Upper lobe of left lung (tissue), 6 donors: ENCODE data around the gene CHST11. TPM values are rescaled to one million over a fixed set of nuclear protein-coding genes. Genes with fewer than 3 reads are reported as not detected.

ENCODE experiments used
- ATAC-seq, 2 donors: fragments of 200-7000 bp; cut with Tn5 transposase; one replicate each; pipeline ENCODE4 v1.9.1; 2022; ENCODE audit warnings: mild to moderate bottlenecking in 2 of 2, moderate library complexity in 2 of 2; ENCODE audit not compliant: low FRiP score in 2 of 2
- DNase-seq, 2 donors: peaks; one replicate each; pipeline ENCODE4 v3.0.0-alpha.2; 2019 to 2020
- H3K27ac ChIP-seq, 4 donors: fragments of 200-600 bp; sonication (generic); one replicate each; pipeline ENCODE4 v1.5.1; 2016 to 2019
- H3K27me3 ChIP-seq, 4 donors: fragments of 200-600 bp; sonication (generic); one replicate each; pipeline ENCODE4 v1.5.1; 2017 to 2019
- H3K36me3 ChIP-seq, 4 donors: fragments of 200-600 bp; sonication (generic); one replicate each; pipeline ENCODE4 v1.5.1; 2016 to 2019
- H3K4me1 ChIP-seq, 4 donors: fragments of 200-600 bp; sonication (generic); one replicate each; pipeline ENCODE4 v1.5.1; 2018 to 2019
- H3K4me3 ChIP-seq, 4 donors: fragments of 200-600 bp; sonication (generic); one replicate each; pipeline ENCODE4 v1.5.1; 2017 to 2019; ENCODE audit warnings: mild to moderate bottlenecking in 2 of 4, moderate library complexity in 1 of 4
- H3K9me3 ChIP-seq, 4 donors: fragments of 200-600 bp; sonication (generic); one replicate each; pipeline ENCODE4 v1.5.1; 2018 to 2019
- EP300 ChIP-seq, 4 donors: sonication (generic); formaldehyde crosslinking; IDR thresholded peaks; one replicate each; pipeline ENCODE4 v1.5.1; 2017; ENCODE audit warnings: antibody characterized with exemption in 4 of 4, control low read depth in 2 of 4
- POLR2A ChIP-seq, 4 donors: fragments of 450-650 bp; IDR thresholded peaks; one replicate each; pipeline ENCODE4 v1.5.1; 2016 to 2017; ENCODE audit warnings: antibody characterized with exemption in 4 of 4, mild to moderate bottlenecking in 2 of 4
- POLR2AphosphoS5 ChIP-seq, 2 donors: sonication (generic); formaldehyde crosslinking; IDR thresholded peaks; one replicate each; pipeline ENCODE4 v1.5.1; 2017; ENCODE audit warnings: antibody characterized with exemption in 2 of 2
- WGBS, 2 donors: methylation state at CpG; one replicate each; pipeline ENCODE4 v1.1.5; 2017 to 2018; 5-methylcytosine and 5-hydroxymethylcytosine counted together
- total RNA-seq, 6 donors: library from RNA; depleted of rRNA in 4 of 6; stranded (reverse); fragments of >200 nt in 4 of 6; gene quantifications; one replicate each; pipeline versions ENCODE4 v1.1.0 to v1.2.1, GENCODE V29; 2016 to 2021
- TF ChIP-seq, protein P1 (sequence below), 6 experiments: fragments of 450-650 bp in 4 of 6; fragments of 200-600 bp in 2 of 6; sonication (generic) in 2 of 6; IDR thresholded peaks; one replicate each; pipeline ENCODE4 v1.5.1; 2016 to 2019; ENCODE audit warnings: antibody characterized with exemption in 6 of 6
- donor health status: DM: no; HTN: no; CAD: no; lungs with moderate emphysema.
- donor health status: DM: no; HTN: yes; CAD: no; lungs with severe emphysema.

The CHST11 gene
- total RNA-seq, 6 donors from 2014 or later, result 40.4 to 234 (median 58.4) TPM

DNA sequence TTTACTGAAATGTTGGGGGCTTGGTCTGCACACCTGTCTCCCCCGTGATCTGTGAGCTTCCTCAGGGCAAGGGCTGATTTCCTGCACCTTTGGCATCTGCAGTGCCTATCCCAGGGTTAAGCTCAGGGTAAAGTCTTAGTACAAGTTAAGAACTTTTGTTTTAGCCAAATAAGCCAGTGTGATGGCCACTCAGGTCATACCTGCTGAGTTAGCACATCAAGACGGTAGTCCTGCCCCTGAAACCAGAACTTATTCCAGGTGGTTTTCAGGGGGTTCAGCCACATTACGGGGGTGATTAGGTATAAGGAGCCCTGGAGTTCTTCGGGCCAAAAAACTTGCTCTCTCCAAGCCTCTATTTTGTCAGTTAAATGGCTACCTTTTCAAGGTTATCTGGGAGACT lies 21.6 kb upstream of the CHST11 start:
- no peaks in the 10 kb centered on the region for H3K9me3 ChIP-seq
- H3K27me3 ChIP-seq, result no peaks in the 10 kb centered on the region
- H3K27ac ChIP-seq, result no peak overlapping the region
- no peak for DNase-seq
- TF ChIP-seq, protein P1, sequence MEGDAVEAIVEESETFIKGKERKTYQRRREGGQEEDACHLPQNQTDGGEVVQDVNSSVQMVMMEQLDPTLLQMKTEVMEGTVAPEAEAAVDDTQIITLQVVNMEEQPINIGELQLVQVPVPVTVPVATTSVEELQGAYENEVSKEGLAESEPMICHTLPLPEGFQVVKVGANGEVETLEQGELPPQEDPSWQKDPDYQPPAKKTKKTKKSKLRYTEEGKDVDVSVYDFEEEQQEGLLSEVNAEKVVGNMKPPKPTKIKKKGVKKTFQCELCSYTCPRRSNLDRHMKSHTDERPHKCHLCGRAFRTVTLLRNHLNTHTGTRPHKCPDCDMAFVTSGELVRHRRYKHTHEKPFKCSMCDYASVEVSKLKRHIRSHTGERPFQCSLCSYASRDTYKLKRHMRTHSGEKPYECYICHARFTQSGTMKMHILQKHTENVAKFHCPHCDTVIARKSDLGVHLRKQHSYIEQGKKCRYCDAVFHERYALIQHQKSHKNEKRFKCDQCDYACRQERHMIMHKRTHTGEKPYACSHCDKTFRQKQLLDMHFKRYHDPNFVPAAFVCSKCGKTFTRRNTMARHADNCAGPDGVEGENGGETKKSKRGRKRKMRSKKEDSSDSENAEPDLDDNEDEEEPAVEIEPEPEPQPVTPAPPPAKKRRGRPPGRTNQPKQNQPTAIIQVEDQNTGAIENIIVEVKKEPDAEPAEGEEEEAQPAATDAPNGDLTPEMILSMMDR (IDR thresholded peaks at IDR 0.05), result no peak
- TF ChIP-seq POLR2A (IDR thresholded peaks at IDR 0.05) (no peak), POLR2AphosphoS5 (IDR thresholded peaks at IDR 0.05) (no peak), EP300 (IDR thresholded peaks at IDR 0.05) (no peak)
- H3K4me1 ChIP-seq, result no peaks in the 10 kb centered on the region
- H3K36me3 ChIP-seq, result no peaks in the 10 kb centered on the region
- no peak for ATAC-seq
- H3K4me3 ChIP-seq, result no peak overlapping the region
- 58 to 73% methylated on average over 4 of the region's 4 CpGs for whole genome bisulfite sequencing, 2 donors

DNA sequence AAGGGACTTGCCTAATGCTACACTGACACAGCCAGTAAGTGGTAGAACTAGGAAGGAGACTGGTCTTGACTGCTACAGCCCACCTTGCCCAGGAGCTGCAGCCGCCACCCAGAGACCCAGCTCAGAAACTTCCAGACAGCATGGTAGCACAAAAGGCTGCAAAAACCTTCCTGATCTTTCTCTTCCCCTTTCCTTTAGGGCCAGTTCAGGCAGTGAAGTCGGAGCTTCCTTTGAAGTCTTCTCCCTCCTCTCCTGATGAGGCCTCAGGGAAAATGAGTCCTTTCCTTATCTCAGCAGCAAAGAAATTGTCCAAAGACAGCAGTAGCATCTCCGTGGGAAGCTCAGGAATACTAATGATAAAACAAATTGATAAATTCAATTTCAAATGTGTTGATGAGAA lies 21.0 kb upstream of the CHST11 start:
- no peak for TF ChIP-seq POLR2A (IDR thresholded peaks at IDR 0.05)
- no peak for TF ChIP-seq POLR2AphosphoS5 (IDR thresholded peaks at IDR 0.05)
- TF ChIP-seq EP300 (IDR thresholded peaks at IDR 0.05), result no peak
- TF ChIP-seq, protein P1 (IDR thresholded peaks at IDR 0.05), result no peak
- DNase-seq (no peak), ATAC-seq (no peak)
- Histone ChIP-seq H3K27ac (no peak overlapping the region), H3K4me1 (no peaks in the 10 kb centered on the region), H3K27me3 (no peaks in the 10 kb centered on the region), H3K36me3 (no peaks in the 10 kb centered on the region), H3K4me3 (no peak overlapping the region), H3K9me3 (no peaks in the 10 kb centered on the region)
- WGBS, 2 donors, result 81% methylated on average over 3 of the region's 3 CpGs

DNA sequence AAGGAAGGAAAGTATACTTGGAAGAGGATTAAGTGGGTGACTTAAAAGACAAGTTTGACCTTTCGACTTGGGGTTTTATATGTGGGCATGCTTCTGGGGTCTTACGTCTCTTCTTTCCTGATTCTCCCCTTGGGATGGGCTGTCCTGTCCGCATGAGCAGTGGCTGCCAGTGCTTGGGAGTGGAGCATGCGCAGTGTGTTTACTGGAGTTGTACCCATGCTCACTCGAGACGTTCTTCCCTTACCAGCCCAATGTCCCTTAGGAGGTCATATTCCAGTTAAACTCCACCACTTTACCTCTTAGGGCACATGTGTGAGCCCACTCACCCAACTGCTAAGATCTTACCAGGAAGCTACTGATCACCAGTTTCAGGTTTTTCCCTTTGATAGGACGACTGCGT lies 20.0 kb upstream of the CHST11 start:
- no peak overlapping the region for H3K27ac ChIP-seq
- H3K36me3 ChIP-seq, result no peaks in the 10 kb centered on the region
- no peaks in the 10 kb centered on the region for H3K27me3 ChIP-seq
- 93 to 95% methylated on average over 8 of the region's 8 CpGs for WGBS, 2 donors
- DNase-seq (no peak), ATAC-seq (no peak)
- no peak for TF ChIP-seq EP300 (IDR thresholded peaks at IDR 0.05)
- H3K4me1 ChIP-seq, result no peaks in the 10 kb centered on the region
- H3K4me3 ChIP-seq, result no peak overlapping the region
- H3K9me3 ChIP-seq, result no peaks in the 10 kb centered on the region

DNA sequence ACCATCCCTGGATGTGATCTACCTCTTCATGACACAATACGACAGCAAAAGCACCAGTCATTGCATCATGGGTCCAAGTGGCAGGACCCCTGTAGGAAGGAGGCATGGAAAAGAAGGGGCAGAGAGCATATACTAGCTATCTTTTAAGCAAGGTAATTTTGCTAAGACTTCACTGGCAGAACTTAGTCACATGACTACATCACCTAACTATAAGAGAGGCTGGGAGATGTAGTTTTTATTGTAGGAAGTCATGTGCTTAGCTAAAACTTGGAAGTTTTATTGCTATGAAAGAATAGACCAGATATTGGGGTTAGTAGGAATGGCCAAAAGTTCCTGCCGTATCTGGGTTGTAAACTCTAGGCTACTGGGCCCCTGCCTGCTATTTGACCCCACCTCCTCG lies 18.6 kb upstream of the CHST11 start:
- Histone ChIP-seq H3K9me3 (no peaks in the 10 kb centered on the region), H3K36me3 (no peaks in the 10 kb centered on the region), H3K4me3 (no peak overlapping the region), H3K27ac (no peak overlapping the region), H3K4me1 (no peaks in the 10 kb centered on the region), H3K27me3 (no peaks in the 10 kb centered on the region)
- DNase-seq, result no peak
- WGBS, 2 donors, result 69 to 91% methylated on average over 3 of the region's 3 CpGs
- ATAC-seq, result no peak
- TF ChIP-seq EP300 (IDR thresholded peaks at IDR 0.05) (no peak), POLR2AphosphoS5 (IDR thresholded peaks at IDR 0.05) (no peak), POLR2A (IDR thresholded peaks at IDR 0.05) (no peak)
- TF ChIP-seq, protein P1 (IDR thresholded peaks at IDR 0.05), result no peak

DNA sequence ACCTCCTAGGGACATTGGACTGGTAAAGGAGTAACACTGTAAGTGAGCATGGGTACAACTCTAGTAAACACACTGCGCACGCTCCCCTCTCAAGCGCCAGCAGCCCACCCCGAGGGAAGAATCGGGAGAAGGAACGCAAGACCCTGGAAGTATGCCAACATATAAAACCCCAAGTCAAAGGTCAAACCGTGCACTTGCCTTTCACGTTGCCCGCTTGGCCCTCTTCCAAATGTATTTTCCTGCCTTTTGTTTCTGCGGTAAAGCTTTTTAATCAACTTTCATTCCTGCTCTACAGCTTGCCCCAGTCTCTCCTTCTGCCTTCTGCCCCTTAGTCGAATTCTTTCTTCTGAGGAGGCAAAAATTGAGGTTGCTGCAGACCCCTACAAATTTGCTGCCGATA lies 17.6 kb upstream of the CHST11 start:
- H3K27me3 ChIP-seq, result no peaks in the 10 kb centered on the region
- H3K4me3 ChIP-seq, result no peak overlapping the region
- no peak overlapping the region for H3K27ac ChIP-seq
- WGBS, 2 donors, result 77 to 82% methylated on average over 12 of the region's 12 CpGs
- H3K36me3 ChIP-seq, result no peaks in the 10 kb centered on the region
- DNase-seq (peak in 1 of 2 donors; percentile 32), ATAC-seq (no peak)
- no peaks in the 10 kb centered on the region for H3K4me1 ChIP-seq
- no peak for TF ChIP-seq POLR2A (IDR thresholded peaks at IDR 0.05)
- TF ChIP-seq, protein P1 (IDR thresholded peaks at IDR 0.05), result no peak
- no peak for TF ChIP-seq POLR2AphosphoS5 (IDR thresholded peaks at IDR 0.05)
- no peak for TF ChIP-seq EP300 (IDR thresholded peaks at IDR 0.05)
- H3K9me3 ChIP-seq, result no peaks in the 10 kb centered on the region
